Ishikawa (cell line): ENCODE measurements around the gene PTGES2.

ENCODE experiments used
- CEBPB ChIP-seq: IDR thresholded peaks from 2 replicates; pipeline ENCODE4 v1.6.1; 2012
- CREB1 ChIP-seq: IDR thresholded peaks from 2 replicates; pipeline ENCODE4 v1.6.1; 2012; ENCODE audit warnings: low read depth
- EGR1 ChIP-seq: IDR thresholded peaks from 2 replicates; pipeline ENCODE4 v1.6.1; 2012
- EP300 ChIP-seq: IDR thresholded peaks from 2 replicates; pipeline ENCODE4 v1.6.1; 2012; ENCODE audit warnings: borderline replicate concordance
- FOXM1 ChIP-seq: IDR thresholded peaks from 2 replicates; pipeline ENCODE4 v1.6.1; 2012; ENCODE audit warnings: low read depth, borderline replicate concordance
- NFIC ChIP-seq: IDR thresholded peaks from 2 replicates; pipeline ENCODE4 v1.6.1; 2012
- RAD21 ChIP-seq: IDR thresholded peaks from 2 replicates; pipeline ENCODE4 v1.6.1; 2012; ENCODE audit warnings: low read depth
- TAF1 ChIP-seq: IDR thresholded peaks from 2 replicates; pipeline ENCODE4 v1.6.1; 2012; ENCODE audit warnings: low read depth, mild to moderate bottlenecking
- TCF12 ChIP-seq: IDR thresholded peaks from 2 replicates; pipeline ENCODE4 v1.6.1; 2012; ENCODE audit warnings: low read depth
- TEAD4 ChIP-seq: IDR thresholded peaks from 2 replicates; pipeline ENCODE4 v1.6.1; 2012
- YY1 ChIP-seq: IDR thresholded peaks from 2 replicates; pipeline ENCODE4 v1.6.1; 2012; ENCODE audit warnings: low read depth
- ZBTB7A ChIP-seq: IDR thresholded peaks from 2 replicates; pipeline ENCODE4 v1.6.1; 2012; ENCODE audit warnings: low read depth
- TF ChIP-seq, protein P1 (sequence below): IDR thresholded peaks from 2 replicates; pipeline ENCODE4 v1.6.1; 2012
- TF ChIP-seq, protein P2 (sequence below): IDR thresholded peaks from 2 replicates; pipeline ENCODE4 v1.6.1; 2012
- TF ChIP-seq, protein P3 (sequence below): IDR thresholded peaks from 2 replicates; pipeline ENCODE4 v1.6.1; 2012; ENCODE audit warnings: low read depth, mild to moderate bottlenecking

The PTGES2 gene

DNA sequence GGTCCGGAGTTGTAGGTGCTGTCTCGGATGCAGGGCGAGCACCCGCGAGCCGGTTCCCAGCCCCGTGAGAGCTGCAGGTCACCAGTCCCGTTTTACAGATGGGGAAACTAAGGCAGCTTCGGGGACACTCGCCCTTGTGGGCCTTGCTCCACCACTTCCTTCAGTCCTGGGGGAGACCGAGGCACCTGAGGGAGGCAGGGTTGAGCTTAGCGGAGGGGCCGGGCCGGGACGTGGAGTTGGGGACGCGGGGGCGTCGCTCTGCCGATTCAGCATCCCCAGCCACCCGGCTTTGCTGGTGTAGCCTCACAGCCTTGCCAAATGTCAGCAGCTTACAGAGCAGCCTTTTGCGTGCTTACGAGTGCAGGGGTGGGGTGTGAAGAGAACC is 33.1 kb upstream of the PTGES2 start:
- TF ChIP-seq EGR1 (peak; percentile 47; the same call in 1 of the 2 replicates), NFIC (0 out of 2 replicates have a peak, but pooled peaks have one; percentile 10)
- TF ChIP-seq, protein P1, sequence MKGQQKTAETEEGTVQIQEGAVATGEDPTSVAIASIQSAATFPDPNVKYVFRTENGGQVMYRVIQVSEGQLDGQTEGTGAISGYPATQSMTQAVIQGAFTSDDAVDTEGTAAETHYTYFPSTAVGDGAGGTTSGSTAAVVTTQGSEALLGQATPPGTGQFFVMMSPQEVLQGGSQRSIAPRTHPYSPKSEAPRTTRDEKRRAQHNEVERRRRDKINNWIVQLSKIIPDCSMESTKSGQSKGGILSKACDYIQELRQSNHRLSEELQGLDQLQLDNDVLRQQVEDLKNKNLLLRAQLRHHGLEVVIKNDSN = no peak

DNA sequence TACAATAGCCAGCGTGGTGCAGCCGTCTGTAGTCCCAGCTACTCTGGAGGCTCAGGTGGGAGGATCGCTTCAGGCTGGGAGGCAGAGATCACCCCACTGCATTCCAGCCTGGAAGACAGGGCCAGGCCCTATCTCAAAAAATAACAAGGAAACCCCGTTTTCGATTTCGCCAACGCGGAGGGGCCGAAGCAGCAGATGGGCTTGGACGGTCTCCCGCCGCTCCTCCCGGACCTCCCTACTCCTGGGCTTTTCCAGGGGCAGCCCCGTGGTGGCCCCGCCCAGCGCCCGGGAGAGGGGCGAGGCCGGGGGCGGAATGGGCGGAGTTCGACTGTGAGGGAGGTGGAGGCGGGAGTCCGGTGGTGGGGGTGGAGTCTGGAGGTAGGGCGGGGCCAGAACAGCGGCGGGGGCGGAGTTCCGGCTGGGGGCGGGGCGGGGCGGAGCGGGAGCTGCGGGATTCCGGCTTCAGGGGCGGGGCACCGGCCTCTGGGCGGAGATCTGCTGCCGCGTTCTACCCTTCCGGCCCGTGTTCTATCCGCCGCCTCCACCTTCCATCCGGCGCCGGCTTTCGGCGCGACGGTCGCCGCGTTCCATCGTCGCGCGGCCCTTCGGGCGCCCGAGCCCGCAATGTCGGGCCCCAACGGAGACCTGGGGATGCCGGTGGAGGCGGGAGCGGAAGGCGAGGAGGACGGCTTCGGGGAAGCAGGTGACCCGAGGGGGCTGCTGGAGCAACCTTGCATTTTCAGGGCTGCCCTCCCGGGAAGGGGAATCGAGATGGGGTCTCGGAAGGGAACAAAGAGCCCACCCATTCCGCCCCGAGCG is 32.5 kb upstream of the PTGES2 start, which contains the start of gene BBLN:
Gene BBLN (plus strand): TSS at position 482 of the 819 bp plus-strand sequence. CDS start 143 bp downstream, at position 625.
- TF ChIP-seq EGR1 (peak; percentile 65), ZBTB7A (peak; percentile 56), RAD21 (no peak), TEAD4 (peak; percentile 17; the same call in 1 of the 2 replicates), TCF12 (no peak), CREB1 (peak; percentile 59; the same call in 1 of the 2 replicates), TAF1 (peak; percentile 67; the same call in 1 of the 2 replicates)
- TF ChIP-seq, protein P1 = no peak
- TF ChIP-seq, protein P2, sequence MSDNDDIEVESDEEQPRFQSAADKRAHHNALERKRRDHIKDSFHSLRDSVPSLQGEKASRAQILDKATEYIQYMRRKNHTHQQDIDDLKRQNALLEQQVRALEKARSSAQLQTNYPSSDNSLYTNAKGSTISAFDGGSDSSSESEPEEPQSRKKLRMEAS = peak; percentile 61

DNA sequence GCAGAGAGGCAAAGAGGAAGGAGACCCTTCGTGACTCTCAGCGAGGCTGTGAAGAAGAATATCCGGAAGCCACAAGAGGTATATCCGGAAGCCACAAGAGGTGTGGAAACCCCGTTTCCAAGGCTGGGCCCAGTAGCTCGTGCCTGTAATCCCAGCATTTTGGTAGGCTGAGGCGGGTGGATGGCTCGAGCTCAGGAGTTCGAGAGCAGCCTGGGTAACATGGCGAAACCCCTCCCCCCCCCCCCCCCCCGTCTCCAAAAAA is 31.9 kb upstream of the PTGES2 start:
- no peak for TF ChIP-seq CEBPB
- TF ChIP-seq ZBTB7A = 0 out of 2 replicates have a peak, but pooled peaks have one; percentile 37
- no peak for TF ChIP-seq EGR1
- no peak for TF ChIP-seq RAD21

DNA sequence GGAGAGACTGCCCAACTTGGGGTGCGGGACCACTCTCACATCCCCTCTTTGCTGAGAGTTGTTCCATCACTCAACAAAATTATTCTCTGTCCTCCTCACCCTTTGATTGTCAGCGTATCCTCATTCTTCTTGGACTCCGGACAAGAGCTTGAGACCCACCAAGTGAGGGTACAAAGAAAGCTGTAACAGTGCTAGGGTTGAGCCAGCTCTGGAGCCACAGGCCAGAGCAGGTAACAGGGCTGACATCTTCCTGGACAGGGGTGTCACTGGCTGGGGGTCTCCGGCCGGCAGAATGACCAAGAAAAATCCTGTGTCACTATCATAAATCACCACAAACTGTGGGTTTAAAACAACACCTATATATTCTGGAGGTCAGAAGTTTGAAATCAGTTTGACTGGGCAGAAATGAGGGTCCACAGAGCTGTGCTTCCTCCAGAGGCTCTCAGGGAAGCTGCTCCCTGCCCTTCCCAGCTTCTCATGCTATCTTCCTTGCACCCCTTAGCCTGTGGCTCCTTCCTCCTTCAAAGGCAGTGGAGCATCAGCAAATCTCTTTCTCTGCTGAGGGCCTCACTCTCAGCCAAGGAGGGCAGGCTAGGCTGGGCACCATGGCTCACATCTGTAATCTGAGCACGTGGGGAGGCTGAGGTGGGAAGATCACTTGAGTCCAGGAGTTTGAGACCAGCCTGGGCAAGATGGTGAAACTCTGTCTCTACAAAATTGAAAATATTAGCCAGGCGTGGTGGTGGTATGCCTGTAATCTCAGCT is 28.4 kb upstream of the PTGES2 start:
- TF ChIP-seq RAD21 (no peak), FOXM1 (no peak), YY1 (no peak), TCF12 (no peak), EP300 (no peak), TAF1 (no peak), TEAD4 (no peak), CEBPB (no peak), EGR1 (no peak), ZBTB7A (no peak), NFIC (no peak)
- TF ChIP-seq, protein P1 = no peak
- TF ChIP-seq, protein P2 = no peak
- TF ChIP-seq, protein P3, sequence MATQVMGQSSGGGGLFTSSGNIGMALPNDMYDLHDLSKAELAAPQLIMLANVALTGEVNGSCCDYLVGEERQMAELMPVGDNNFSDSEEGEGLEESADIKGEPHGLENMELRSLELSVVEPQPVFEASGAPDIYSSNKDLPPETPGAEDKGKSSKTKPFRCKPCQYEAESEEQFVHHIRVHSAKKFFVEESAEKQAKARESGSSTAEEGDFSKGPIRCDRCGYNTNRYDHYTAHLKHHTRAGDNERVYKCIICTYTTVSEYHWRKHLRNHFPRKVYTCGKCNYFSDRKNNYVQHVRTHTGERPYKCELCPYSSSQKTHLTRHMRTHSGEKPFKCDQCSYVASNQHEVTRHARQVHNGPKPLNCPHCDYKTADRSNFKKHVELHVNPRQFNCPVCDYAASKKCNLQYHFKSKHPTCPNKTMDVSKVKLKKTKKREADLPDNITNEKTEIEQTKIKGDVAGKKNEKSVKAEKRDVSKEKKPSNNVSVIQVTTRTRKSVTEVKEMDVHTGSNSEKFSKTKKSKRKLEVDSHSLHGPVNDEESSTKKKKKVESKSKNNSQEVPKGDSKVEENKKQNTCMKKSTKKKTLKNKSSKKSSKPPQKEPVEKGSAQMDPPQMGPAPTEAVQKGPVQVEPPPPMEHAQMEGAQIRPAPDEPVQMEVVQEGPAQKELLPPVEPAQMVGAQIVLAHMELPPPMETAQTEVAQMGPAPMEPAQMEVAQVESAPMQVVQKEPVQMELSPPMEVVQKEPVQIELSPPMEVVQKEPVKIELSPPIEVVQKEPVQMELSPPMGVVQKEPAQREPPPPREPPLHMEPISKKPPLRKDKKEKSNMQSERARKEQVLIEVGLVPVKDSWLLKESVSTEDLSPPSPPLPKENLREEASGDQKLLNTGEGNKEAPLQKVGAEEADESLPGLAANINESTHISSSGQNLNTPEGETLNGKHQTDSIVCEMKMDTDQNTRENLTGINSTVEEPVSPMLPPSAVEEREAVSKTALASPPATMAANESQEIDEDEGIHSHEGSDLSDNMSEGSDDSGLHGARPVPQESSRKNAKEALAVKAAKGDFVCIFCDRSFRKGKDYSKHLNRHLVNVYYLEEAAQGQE = no peak

DNA sequence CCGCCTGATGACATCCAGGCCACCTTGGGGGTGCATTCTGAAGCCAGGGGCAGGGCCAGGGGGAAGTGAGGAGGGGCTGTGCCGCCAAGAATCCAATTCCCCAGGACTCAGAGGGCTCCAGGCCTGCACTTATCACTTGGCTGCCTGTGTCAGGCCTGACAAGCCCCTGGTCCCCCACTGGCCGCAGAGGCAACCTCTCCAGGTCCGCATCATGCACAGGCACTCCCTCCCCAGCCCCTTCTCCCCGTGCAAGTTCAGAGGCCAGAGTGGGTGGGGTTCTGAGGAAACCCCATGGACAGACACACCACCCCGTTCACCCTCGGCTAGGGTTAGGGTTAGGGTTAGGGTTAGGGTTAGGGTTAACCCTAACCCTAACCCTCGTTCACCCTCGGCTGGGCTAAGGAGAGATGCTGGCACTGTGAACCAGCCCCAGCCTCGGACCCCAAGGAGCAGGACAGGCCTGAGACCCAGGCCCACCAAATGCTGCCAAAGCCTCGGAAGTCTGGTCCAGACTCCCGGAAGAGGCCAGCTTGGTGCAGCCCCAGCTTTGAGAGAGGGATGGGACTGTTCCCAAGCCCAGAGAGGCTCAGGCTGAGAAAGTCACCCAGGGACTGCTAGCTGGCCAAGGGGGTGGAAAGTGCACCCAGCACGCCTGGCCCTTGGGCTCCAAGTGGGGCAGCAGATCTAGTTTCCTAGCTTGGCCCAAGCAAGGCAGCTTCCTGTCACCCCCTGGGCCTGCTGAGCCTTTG is 26.6 kb upstream of the PTGES2 start:
- TF ChIP-seq TAF1 (no peak), TCF12 (no peak), CREB1 (no peak), NFIC (no peak)

DNA sequence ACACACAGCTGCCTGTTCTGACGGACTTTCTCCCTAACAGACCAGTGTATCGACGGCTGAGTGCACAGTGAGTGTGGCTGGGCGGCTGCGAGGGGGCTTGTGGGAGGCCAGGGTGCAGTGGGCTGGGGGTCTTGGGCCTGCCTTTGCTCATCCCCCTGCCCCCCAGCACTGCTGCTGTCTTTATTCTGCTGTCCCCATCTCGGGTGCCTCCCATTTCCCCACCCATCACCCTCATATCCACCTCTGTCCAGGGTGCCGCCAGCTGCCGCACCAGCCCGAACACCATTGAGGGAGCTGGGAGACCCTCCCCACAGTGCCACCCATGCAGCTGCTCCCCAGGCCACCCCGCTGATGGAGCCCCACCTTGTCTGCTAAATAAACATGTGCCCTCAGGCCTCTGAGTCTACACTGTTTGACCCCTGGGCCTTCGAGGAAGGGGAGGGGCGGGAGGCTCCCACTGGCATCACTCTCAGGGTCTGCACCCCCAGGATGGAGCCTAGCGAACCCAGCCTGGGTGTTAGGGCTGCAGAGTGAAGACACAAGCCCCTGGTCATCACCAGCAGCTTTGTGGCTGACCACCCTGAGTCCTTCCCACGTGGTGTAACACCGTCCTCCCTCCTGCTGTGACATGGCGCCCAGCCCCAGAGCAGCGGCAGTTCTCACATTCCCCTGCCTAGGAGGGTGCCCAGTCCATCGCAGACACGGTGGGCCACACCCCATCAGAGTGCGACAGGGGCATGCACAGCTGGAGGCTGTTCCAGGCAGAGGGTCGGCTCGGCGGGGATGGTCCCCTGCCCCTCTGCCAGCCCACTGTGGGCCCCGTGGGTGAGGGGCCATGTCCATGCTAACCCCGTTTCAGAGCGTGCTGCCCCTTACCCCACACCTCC is 25.8 kb upstream of the PTGES2 start:
- TF ChIP-seq EP300 (no peak), ZBTB7A (no peak), RAD21 (no peak), NFIC (no peak), FOXM1 (no peak), CEBPB (no peak)
- TF ChIP-seq, protein P2 = peak; percentile 23; the same call in 1 of the 2 replicates
- TF ChIP-seq, protein P1 = 0 out of 2 replicates have a peak, but pooled peaks have one; percentile 26
- TF ChIP-seq, protein P3 = no peak
